A673 (cell line): Measurements from ENCODE around the gene ENTPD2.

Source experiments
- CTCF ChIP-seq: fragments of 300-800, 200-600 bp; sonication (generic); conservative IDR thresholded peaks from 2 replicates; pipeline ENCODE4 v1.5.1; 2017; ENCODE audit warnings: low read depth, mild to moderate bottlenecking, antibody characterized with exemption, low read length, moderate library complexity, mixed read lengths
- EZH2 ChIP-seq: fragments of 200-600 bp; sonication (generic); IDR thresholded peaks from 2 replicates; pipeline ENCODE4 v1.6.1; 2017; ENCODE audit warnings: borderline replicate concordance, low read depth, mild to moderate bottlenecking, mixed read lengths, antibody characterized with exemption, low read length; ENCODE audit not compliant: poor library complexity, severe bottlenecking

GRCh38 chr9:137052998-137053943 is 590 bp downstream of the ENTPD2 start:
- no peak for TF ChIP-seq CTCF
- TF ChIP-seq EZH2: no peak
